ENCODE data around the gene CSNK1D. TPM values are rescaled to one million over a fixed set of nuclear protein-coding genes. Genes with fewer than 3 reads are reported as not detected.
A peak's percentile ranks its signal among the peaks of the same experiment; 100 is the strongest.

Gene CSNK1D
- total and polyA plus RNA-seq, 2 donors (not counting 1 experiment from before 2014, with no cell fraction given), result 196 to 241 TPM

GRCh38 chr17:82243648-82244412, 29.7 kb downstream of the CSNK1D start:
- ChIA-PET POLR2A (no interaction called here), CTCF (interaction anchor here (1.1 to 4.1 kb wide), 5 partner anchors 13 to 77 kb away, joined by 3 to 24 read pairs (median 12); no protein-coding TSS in a partner anchor)
- Mint-ChIP-seq H3K4me1 (peaks cover 44% of the 10 kb centered on the region), H3K4me3 (no peak overlapping the region), H3K9me3 (ENCODE audit: insufficient read depth) (no peaks in the 10 kb centered on the region), H3K27me3 (no peaks in the 10 kb centered on the region), H3K27ac (peak overlapping the region; percentile 32)
- 96% methylated on average over 19 of the region's 19 CpGs for WGBS (ENCODE audit: insufficient coverage)
- Histone ChIP-seq H2AFZ (ENCODE audit: insufficient read depth, low read depth, low read length, poor library complexity, severe bottlenecking) (no peak overlapping the region), H3K9ac (ENCODE audit: low read length) (no peak overlapping the region), H3K4me1 (ENCODE audit: control insufficient read depth in 2 of 2, insufficient read depth in 2 of 2, low read length in 2 of 2) (peaks cover 5 to 29% of the 10 kb centered on the region in 2 donors), H3K36me3 (replicated peaks in 1 of 2; ENCODE audit: control extremely low read depth in 1 of 2, control insufficient read depth in 1 of 2, extremely low read depth in 1 of 2, insufficient read depth in 2 of 2, low read length in 1 of 2) (peaks cover 0 to 71% of the 10 kb centered on the region in 2 experiments), H3K27ac (ENCODE audit: low read length in 2 of 2) (no peak overlapping the region), H4K20me1 (ENCODE audit: control insufficient read depth, insufficient read depth, low read length, poor library complexity, severe bottlenecking) (peaks cover 98% of the 10 kb centered on the region), H3K9me3 (ENCODE audit: control extremely low read depth in 1 of 3, control insufficient read depth in 2 of 3, insufficient read depth in 1 of 3, low read length in 2 of 3) (peaks cover 0 to 4% (median 0%) of the 10 kb centered on the region in 3 donors), H3K4me3 (ENCODE audit: control extremely low read depth in 1 of 5, extremely low read depth in 1 of 5, insufficient read depth in 1 of 5, low read depth in 2 of 5, low read length in 4 of 5) (no peak overlapping the region), H3K79me2 (ENCODE audit: control insufficient read depth, insufficient read depth, low read length) (peaks cover 79% of the 10 kb centered on the region), H3K4me2 (replicated peaks; ENCODE audit: low read depth, low read length, poor library complexity, severe bottlenecking) (no peak overlapping the region), H3K27me3 (replicated peaks in 1 of 4; ENCODE audit: control extremely low read depth in 1 of 4, control insufficient read depth in 3 of 4, insufficient read depth in 4 of 4, low read length in 3 of 4) (no peaks in the 10 kb centered on the region)
- intact Hi-C loops (cut with micrococcal nuclease), result loop anchor here (1.0 kb wide), 1 partner anchor 77 kb away; no protein-coding TSS in a partner anchor
- TF ChIP-seq EZH2 (IDR thresholded peaks at IDR 0.05; ENCODE audit: borderline replicate concordance, insufficient read depth, low read depth, low read length, poor library complexity, severe bottlenecking) (no peak), CTCF (IDR thresholded peaks at IDR 0.05) (no peak)
- DNase-seq (no peak), ATAC-seq (ENCODE audit: low read depth) (no peak)

Measured in B cell (primary cell).